KG1 (cell line): ENCODE results near the gene GVQW3.
A peak's percentile ranks its signal among the peaks of the same experiment; 100 is the strongest.

ENCODE experiments used
- DNase-seq: peaks from one replicate; lab custom pipeline; 2025; lab: John Stamatoyannopoulos, UW

GVQW3 gene

DNA sequence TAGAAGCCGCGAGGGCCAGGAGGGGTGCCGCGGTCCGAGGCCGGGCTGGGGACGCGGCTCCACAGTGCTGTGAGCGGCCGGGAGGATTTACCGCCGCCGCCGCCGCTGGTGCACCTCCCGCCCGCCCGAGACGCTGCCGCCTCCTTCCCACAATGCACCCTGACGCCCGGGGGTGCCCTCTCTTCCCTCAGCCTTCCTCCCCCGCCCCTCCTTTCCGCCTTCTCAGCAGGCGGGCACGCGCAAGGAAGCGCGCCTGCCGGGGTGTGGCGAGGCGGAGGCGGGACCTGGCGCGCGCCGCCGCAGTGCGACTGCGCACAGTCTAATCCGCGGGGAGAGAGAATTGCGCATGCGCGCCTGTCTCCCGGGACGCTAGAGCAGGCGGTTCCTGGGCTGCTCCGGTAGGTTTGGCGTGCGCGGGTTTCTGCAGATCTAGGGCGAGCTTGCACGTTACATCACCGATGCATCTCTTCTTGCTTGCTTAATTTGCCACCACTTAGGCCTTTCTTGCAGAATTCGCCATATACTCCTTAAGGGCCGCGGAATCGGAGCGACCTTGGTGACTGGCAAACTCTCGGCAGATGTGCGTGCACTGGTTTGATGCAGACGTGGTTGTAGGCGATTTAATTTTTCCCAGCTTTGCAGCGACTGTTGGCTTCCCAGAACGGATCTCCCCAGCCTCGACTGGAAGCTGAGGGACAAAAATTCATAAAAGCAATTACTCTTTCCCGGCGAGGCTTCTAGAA, at the start of gene GVQW3, which contains the start of gene THAP12:
TSS of gene GVQW3 (plus strand) at position 347 of the 743 bp plus-strand sequence. CDS start 506 bp downstream, outside the sequence.
TSS of gene THAP12 (minus strand) at position 156 of the 743 bp plus-strand sequence. CDS start 296 bp downstream, outside the sequence.
- peak; percentile 98 for DNase-seq

- no peak for DNase-seq
Observed at GRCh38 chr11:76334826-76335389, 46.2 kb upstream of the GVQW3 start.

- DNase-seq: peak; percentile 59
Observed at GRCh38 chr11:76335842-76336241, 45.3 kb upstream of the GVQW3 start.

- no peak for DNase-seq
Observed at GRCh38 chr11:76336597-76336996, 44.5 kb upstream of the GVQW3 start.

DNA sequence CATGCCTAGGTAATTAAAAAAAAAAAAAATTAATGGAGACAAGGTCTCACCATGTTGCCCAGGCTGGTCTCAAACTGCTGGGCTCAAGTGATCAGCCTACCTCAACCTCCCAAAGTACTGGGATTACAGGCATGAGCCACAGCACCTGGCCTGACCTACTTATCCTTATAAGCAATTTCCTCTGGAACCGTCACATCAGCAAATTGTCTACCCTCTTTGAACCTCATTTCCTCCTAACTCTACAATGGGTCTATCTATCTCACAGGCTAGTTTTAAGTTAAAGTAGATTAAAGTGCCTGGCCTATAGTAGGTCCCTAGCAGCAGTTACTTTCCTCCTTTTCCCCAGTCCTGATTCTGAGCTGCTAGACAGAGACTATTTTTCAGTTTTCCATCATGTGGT, 43.7 kb upstream of the GVQW3 start:
- DNase-seq: no peak

- no peak for DNase-seq
Observed at GRCh38 chr11:76337923-76338322, 43.2 kb upstream of the GVQW3 start.

DNA sequence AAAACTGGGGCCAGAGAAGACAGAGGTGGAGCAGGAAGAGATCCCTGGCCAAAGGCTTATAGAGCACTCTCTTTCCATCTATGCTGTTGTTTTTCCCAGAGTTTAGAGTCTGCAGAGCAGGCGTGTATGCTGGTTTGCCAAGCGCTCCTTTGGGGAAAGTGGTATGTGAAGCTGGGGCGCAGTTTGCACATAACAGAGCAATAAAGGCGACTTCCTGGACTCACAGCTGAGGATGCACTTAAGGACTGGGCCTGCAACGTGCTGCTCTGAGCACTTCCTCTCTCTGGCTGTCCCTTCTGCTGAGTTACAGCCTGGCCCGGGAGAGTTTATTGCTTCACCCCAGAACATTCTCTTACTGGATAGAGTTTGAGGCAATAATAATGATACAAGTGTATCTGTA, 41.9 kb upstream of the GVQW3 start:
- peak; percentile 68 for DNase-seq

- no peak for DNase-seq
Observed at GRCh38 chr11:76347466-76347865, 33.7 kb upstream of the GVQW3 start.

DNA sequence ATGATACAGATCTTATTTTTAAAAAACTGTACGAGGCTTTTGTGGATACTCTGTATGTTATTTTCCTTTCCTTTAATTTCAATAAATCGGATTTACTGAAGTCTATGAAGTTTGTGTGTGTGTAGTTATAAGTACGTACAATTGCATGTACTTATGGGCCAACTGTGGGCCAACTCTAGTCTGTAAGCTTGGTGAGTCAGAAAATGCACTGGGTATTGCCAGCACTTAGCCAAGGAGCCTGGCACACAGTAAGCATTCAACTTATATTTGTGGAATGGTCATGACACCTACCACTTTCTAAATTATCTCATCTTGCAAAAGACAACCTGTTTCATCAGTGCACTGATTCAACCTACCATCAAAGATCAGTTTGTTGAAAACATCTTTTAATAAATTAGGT, 32.8 kb upstream of the GVQW3 start:
- DNase-seq: no peak

DNA sequence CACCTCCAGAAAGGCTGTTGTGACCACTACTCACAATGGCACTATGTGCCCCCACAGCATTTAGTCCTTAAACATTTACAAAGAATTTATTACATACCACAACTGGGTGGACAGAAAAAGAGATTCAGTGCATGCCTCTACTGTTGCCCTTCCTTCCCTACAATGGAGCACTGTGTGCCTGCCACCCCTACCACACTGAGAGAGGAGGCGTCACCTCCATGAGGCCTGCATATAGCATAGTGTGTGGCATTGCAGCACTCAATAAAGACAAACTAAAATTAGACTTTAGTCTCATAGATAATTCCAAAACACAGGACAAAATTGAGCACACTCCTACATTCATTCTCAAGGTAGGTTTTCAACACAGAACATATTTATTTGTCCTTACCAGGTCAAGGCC, 26.0 kb upstream of the GVQW3 start:
- no peak for DNase-seq

GRCh38 chr11:76361374-76361773, 19.7 kb upstream of the GVQW3 start:
- no peak for DNase-seq

- DNase-seq: no peak
Observed at GRCh38 chr11:76361776-76362175, 19.3 kb upstream of the GVQW3 start.

GRCh38 chr11:76362716-76363115, 18.4 kb upstream of the GVQW3 start:
- no peak for DNase-seq

DNA sequence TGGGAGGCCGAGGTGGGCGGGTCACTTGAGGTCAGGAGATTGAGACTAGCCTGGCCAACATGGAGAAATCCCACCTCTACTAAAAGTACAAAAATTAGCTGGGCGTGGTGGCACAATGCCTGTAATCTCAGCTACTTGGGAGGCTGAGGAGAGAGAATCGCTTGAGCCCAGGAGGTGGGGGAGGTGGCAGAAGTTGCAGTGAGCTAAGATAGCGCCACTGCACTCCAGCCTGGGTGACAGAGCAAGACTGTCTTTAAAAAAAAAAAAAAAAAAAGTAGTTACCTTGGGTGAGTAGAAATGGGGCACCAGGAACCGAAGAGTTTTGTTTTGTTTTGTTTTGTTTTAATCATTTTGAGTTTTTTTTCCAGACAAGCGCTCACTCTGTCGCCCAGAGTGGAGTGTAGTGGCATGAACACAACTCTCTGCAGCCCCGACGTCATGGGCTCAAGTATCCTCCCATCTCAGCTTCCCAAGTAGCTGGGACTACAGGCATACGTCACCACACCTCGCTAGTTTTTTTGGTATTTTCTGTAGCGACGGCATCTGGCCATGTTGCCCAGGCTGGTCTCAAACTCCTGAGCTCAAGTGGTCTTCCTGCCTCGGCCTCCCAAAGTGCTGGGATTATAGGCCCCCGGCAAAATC, 16.0 kb upstream of the GVQW3 start:
- no peak for DNase-seq

GRCh38 chr11:76368490-76368889, 12.6 kb upstream of the GVQW3 start:
- no peak for DNase-seq

DNA sequence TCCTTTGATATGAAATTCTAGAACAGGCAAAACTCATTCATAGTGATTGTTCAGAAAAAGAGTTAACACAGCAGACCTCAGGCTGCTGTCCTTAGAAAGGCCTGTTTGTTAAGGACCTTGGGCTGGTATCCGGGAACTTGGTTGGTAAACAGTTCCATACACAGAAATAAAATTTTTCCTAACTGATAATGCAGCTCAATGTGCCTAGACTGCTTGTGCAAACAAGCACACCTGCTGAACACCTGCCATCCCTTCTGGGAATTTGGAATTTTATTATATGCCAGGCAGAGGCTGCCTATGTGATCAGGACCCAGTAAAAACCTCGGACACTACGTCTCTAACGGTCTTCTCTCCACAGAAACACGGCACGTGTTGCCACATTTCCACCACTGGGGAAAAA, 11.7 kb upstream of the GVQW3 start:
- no peak for DNase-seq

- DNase-seq: no peak
Observed at GRCh38 chr11:76371170-76371569, 10.0 kb upstream of the GVQW3 start.

GRCh38 chr11:76376746-76377558, 4.2 kb upstream of the GVQW3 start:
- no peak for DNase-seq

- DNase-seq: no peak
Observed at GRCh38 chr11:76379807-76380158, 1.3 kb upstream of the GVQW3 start.

GRCh38 chr11:76380159-76380976, 755 bp upstream of the GVQW3 start:
- no peak for DNase-seq

GRCh38 chr11:76382209-76382608, 1.1 kb downstream of the GVQW3 start:
- no peak for DNase-seq

DNA sequence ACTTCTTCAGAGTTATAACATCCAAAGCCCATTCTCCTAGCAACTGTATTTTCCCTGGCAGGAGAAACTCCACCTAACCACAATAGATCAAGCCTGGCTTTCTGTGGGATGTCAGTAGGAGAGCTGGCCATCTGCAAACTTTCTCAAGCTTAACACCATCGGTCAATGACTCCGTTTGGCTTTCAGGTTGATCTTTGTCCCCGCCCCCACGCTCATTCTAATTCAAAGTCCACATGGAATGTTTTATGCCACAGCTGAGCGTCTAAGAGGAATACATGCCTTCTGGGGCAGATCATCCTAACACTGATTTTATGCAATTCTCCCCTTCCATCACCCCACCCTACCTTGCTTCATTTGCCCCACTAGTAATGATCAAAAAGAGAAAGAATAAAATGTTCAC, 4.8 kb downstream of the GVQW3 start:
- no peak for DNase-seq
